Thoracic aorta (tissue), 2 donors: ENCODE results near the gene RASSF4. TPM values are rescaled to one million over a fixed set of nuclear protein-coding genes. Genes with fewer than 3 reads are reported as not detected.

Experiments used
- ATAC-seq: fragments of 150-250 bp; one replicate; pipeline ENCODE4 v1.8.0; 2017; ENCODE audit warnings: low read depth; ENCODE audit not compliant: insufficient number of reproducible peaks, low FRiP score
- DNase-seq: peaks from one replicate; pipeline ENCODE4 v3.0.0-alpha.2; 2020; ENCODE audit warnings: low spot score
- H3K27ac ChIP-seq, 2 donors: fragments of 200-600 bp; sonication (generic); 1 replicate in 1 of 2; 2 replicates in 1 of 2; pipeline ENCODE4 v1.5.1; 2016; ENCODE audit warnings: mild to moderate bottlenecking in 2 of 2, moderate library complexity in 2 of 2
- H3K27me3 ChIP-seq: fragments of 200-600 bp; sonication (generic); replicated peaks from 2 replicates; pipeline ENCODE4 v1.6.0; 2016; ENCODE audit warnings: mild to moderate bottlenecking; ENCODE audit not compliant: insufficient read depth
- H3K36me3 ChIP-seq: fragments of 200-600 bp; sonication (generic); one replicate; pipeline ENCODE4 v1.5.1; 2016
- H3K4me1 ChIP-seq, 2 donors: fragments of 200-600 bp; sonication (generic); 1 replicate in 1 of 2; 2 replicates in 1 of 2; pipeline versions ENCODE4 v1.5.1 to v1.6.0; 2016; ENCODE audit warnings: low read depth in 2 of 2, mild to moderate bottlenecking in 1 of 2; ENCODE audit not compliant: control insufficient read depth in 1 of 2
- H3K4me3 ChIP-seq: fragments of 200-600 bp; sonication (generic); 2 replicates; pipeline ENCODE4 v1.5.1; 2016; ENCODE audit warnings: mild to moderate bottlenecking
- H3K9me3 ChIP-seq: fragments of 200-600 bp; sonication (generic); 2 replicates; pipeline ENCODE4 v1.5.1; 2016
- CTCF ChIP-seq: fragments of 200-600 bp; sonication (generic); IDR thresholded peaks from one replicate; pipeline ENCODE4 v1.5.1; 2019; ENCODE audit warnings: antibody characterized with exemption
- total RNA-seq, 2 donors: library from RNA; depleted of rRNA; stranded (reverse); fragments of >200 nt; gene quantifications; one replicate each; pipeline versions ENCODE4 v1.1.0 to v1.2.3, GENCODE V29; 2016

RASSF4 gene
- total RNA-seq, 2 donors from 2014 or later, result 48.5 to 68.5 TPM

GRCh38 chr10:44982114-44982460 lies 22.5 kb downstream of the RASSF4 start:
- Histone ChIP-seq H3K27me3 (no peaks in the 10 kb centered on the region), H3K36me3 (peaks cover 7% of the 10 kb centered on the region), H3K9me3 (no peaks in the 10 kb centered on the region), H3K4me1 (peaks cover 70 to 84% of the 10 kb centered on the region in 2 donors), H3K27ac (peak overlapping the region; percentile 87 to 95), H3K4me3 (peak overlapping the region; percentile 50)
- ATAC-seq (peak; percentile 28), DNase-seq (no peak)
- TF ChIP-seq CTCF, result no peak

- DNase-seq (no peak), ATAC-seq (no peak)
- peak overlapping the region; percentile 15 for H3K4me3 ChIP-seq
- H3K27me3 ChIP-seq, result no peaks in the 10 kb centered on the region
- peak overlapping the region; percentile 87 to 95 for H3K27ac ChIP-seq
- no peak for TF ChIP-seq CTCF
- H3K36me3 ChIP-seq, result peaks cover 3% of the 10 kb centered on the region
- H3K9me3 ChIP-seq, result no peaks in the 10 kb centered on the region
- H3K4me1 ChIP-seq, result peaks cover 74 to 87% of the 10 kb centered on the region in 2 donors
These were observed 22.9 kb downstream of the RASSF4 start for GRCh38 chr10:44982496-44982895.

- DNase-seq (no peak), ATAC-seq (no peak)
- TF ChIP-seq CTCF, result no peak
- Histone ChIP-seq H3K4me1 (peaks cover 77 to 95% of the 10 kb centered on the region in 2 donors), H3K27ac (peak overlapping the region; percentile 79 to 87), H3K36me3 (no peaks in the 10 kb centered on the region), H3K4me3 (no peak overlapping the region), H3K27me3 (no peaks in the 10 kb centered on the region), H3K9me3 (no peaks in the 10 kb centered on the region)
These were observed 23.7 kb downstream of the RASSF4 start for GRCh38 chr10:44983066-44983894.

GRCh38 chr10:44983895-44984278 lies 24.3 kb downstream of the RASSF4 start:
- peak overlapping the region; percentile 79 to 87 for H3K27ac ChIP-seq
- DNase-seq (no peak), ATAC-seq (no peak)
- no peaks in the 10 kb centered on the region for H3K27me3 ChIP-seq
- no peak overlapping the region for H3K4me3 ChIP-seq
- TF ChIP-seq CTCF, result no peak
- H3K4me1 ChIP-seq, result peaks cover 77 to 98% of the 10 kb centered on the region in 2 donors
- no peaks in the 10 kb centered on the region for H3K9me3 ChIP-seq
- no peaks in the 10 kb centered on the region for H3K36me3 ChIP-seq

- H3K27ac ChIP-seq, result peak overlapping the region; percentile 79 to 87
- H3K36me3 ChIP-seq, result no peaks in the 10 kb centered on the region
- no peaks in the 10 kb centered on the region for H3K9me3 ChIP-seq
- H3K27me3 ChIP-seq, result no peaks in the 10 kb centered on the region
- peaks cover 70 to 90% of the 10 kb centered on the region in 2 donors for H3K4me1 ChIP-seq
- no peak for DNase-seq
- ATAC-seq, result no peak
- no peak for TF ChIP-seq CTCF
- no peak overlapping the region for H3K4me3 ChIP-seq
These were observed 25.1 kb downstream of the RASSF4 start for GRCh38 chr10:44984671-44985101.
